MM.1S (cell line): ENCODE results near the gene SUSD4.

Experiments used
- DNase-seq: peaks from one replicate; pipeline ENCODE4 v3.0.0-alpha.2; 2015
- H2AFZ ChIP-seq: fragments of 300-600 bp; sonication (generic); 2 replicates; pipeline ENCODE4 v1.6.0; 2016; ENCODE audit warnings: antibody characterized with exemption, low read length
- H3F3A ChIP-seq: fragments of 300-600 bp; sonication (generic); 2 replicates; pipeline ENCODE4 v1.6.1; 2016; ENCODE audit warnings: mild to moderate bottlenecking, antibody characterized with exemption, low read length, moderate library complexity, mixed read lengths; ENCODE audit not compliant: insufficient read depth
- H3K27ac ChIP-seq: fragments of 300-600 bp; sonication (generic); 2 replicates; pipeline ENCODE4 v1.5.1; 2016; ENCODE audit warnings: mild to moderate bottlenecking, low read length
- H3K27me3 ChIP-seq: fragments of 300-600 bp; sonication (generic); replicated peaks from 2 replicates; pipeline ENCODE4 v1.6.0; 2016; ENCODE audit warnings: low read length; ENCODE audit not compliant: insufficient read depth
- H3K36me3 ChIP-seq: fragments of 300-600 bp; sonication (generic); replicated peaks from 2 replicates; pipeline ENCODE4 v1.6.1; 2016; ENCODE audit warnings: mild to moderate bottlenecking, low read length, mixed read lengths; ENCODE audit not compliant: insufficient read depth
- H3K4me1 ChIP-seq: fragments of 300-600 bp; sonication (generic); 2 replicates; pipeline ENCODE4 v1.6.1; 2016; ENCODE audit warnings: low read length, mixed read lengths
- H3K4me2 ChIP-seq: fragments of 300-600 bp; sonication (generic); 2 replicates; pipeline ENCODE4 v1.6.0; 2016; ENCODE audit warnings: low read depth, low read length
- H3K4me3 ChIP-seq: fragments of 300-600 bp; sonication (generic); 2 replicates; pipeline ENCODE4 v1.5.1; 2016; ENCODE audit warnings: low read length, mixed read lengths
- H3K79me2 ChIP-seq: fragments of 300-600 bp; sonication (generic); 2 replicates; pipeline ENCODE4 v1.6.1; 2016; ENCODE audit warnings: mixed run types, low read length, mixed read lengths
- H3K9ac ChIP-seq: fragments of 300-600 bp; sonication (generic); 2 replicates; pipeline ENCODE4 v1.6.1; 2016; ENCODE audit warnings: low read length, mixed read lengths
- H3K9me2 ChIP-seq: fragments of 300-600 bp; sonication (generic); replicated peaks from 2 replicates; pipeline ENCODE4 v1.6.1; 2016; ENCODE audit warnings: mild to moderate bottlenecking, low read length, mixed read lengths; ENCODE audit not compliant: insufficient read depth
- H3K9me3 ChIP-seq: fragments of 300-600 bp; sonication (generic); replicated peaks from 2 replicates; pipeline ENCODE4 v1.6.1; 2016; ENCODE audit warnings: mild to moderate bottlenecking, low read length, mixed read lengths; ENCODE audit not compliant: insufficient read depth
- H4K20me1 ChIP-seq: fragments of 300-600 bp; sonication (generic); 2 replicates; pipeline ENCODE4 v1.6.1; 2016; ENCODE audit warnings: mild to moderate bottlenecking, low read length, moderate library complexity, mixed read lengths; ENCODE audit not compliant: insufficient read depth
- CTCF ChIP-seq: fragments of 300-600 bp; sonication (generic); IDR thresholded peaks from 2 replicates; pipeline ENCODE4 v1.5.1; 2016; ENCODE audit warnings: antibody characterized with exemption, low read length, mixed read lengths
- EZH2 ChIP-seq: fragments of 300-600 bp; sonication (generic); optimal IDR thresholded peaks from 2 replicates; pipeline ENCODE3; 2017; ENCODE audit warnings: low read depth, mild to moderate bottlenecking, antibody characterized with exemption, low read length, mixed read lengths
- EZH2phosphoT487 ChIP-seq: fragments of 300-600 bp; sonication (generic); IDR thresholded peaks from 2 replicates; pipeline ENCODE4 v1.6.1; 2018; ENCODE audit warnings: antibody characterized with exemption, low read length

Gene SUSD4

GRCh38 chr1:223331929-223332328 is 32.0 kb downstream of the SUSD4 start:
- Histone ChIP-seq H3K9me3 (no peaks in the 10 kb centered on the region), H3K9ac (no peak overlapping the region), H3K27me3 (no peaks in the 10 kb centered on the region), H3K79me2 (no peaks in the 10 kb centered on the region), H3K9me2 (no peaks in the 10 kb centered on the region), H3K36me3 (no peaks in the 10 kb centered on the region), H3K4me3 (no peak overlapping the region), H4K20me1 (no peaks in the 10 kb centered on the region), H3K27ac (no peak overlapping the region), H2AFZ (no peak overlapping the region), H3K4me2 (no peak overlapping the region), H3F3A (no peaks in the 10 kb centered on the region), H3K4me1 (no peaks in the 10 kb centered on the region)
- no peak for TF ChIP-seq CTCF
- TF ChIP-seq EZH2 = no peak
- no peak for TF ChIP-seq EZH2phosphoT487
- DNase-seq = no peak

GRCh38 chr1:223331301-223331700 is 32.7 kb downstream of the SUSD4 start:
- no peaks in the 10 kb centered on the region for H3K27me3 ChIP-seq
- no peaks in the 10 kb centered on the region for H3K4me1 ChIP-seq
- H3K79me2 ChIP-seq = no peaks in the 10 kb centered on the region
- H3F3A ChIP-seq = no peaks in the 10 kb centered on the region
- H3K36me3 ChIP-seq = no peaks in the 10 kb centered on the region
- no peak overlapping the region for H2AFZ ChIP-seq
- no peak for DNase-seq
- no peaks in the 10 kb centered on the region for H3K9me3 ChIP-seq
- no peak overlapping the region for H3K4me2 ChIP-seq
- H3K9me2 ChIP-seq = no peaks in the 10 kb centered on the region
- H4K20me1 ChIP-seq = no peaks in the 10 kb centered on the region
- H3K4me3 ChIP-seq = no peak overlapping the region
- no peak overlapping the region for H3K27ac ChIP-seq
- no peak overlapping the region for H3K9ac ChIP-seq
- no peak for TF ChIP-seq EZH2phosphoT487
- TF ChIP-seq CTCF = no peak
- TF ChIP-seq EZH2 = no peak

- Histone ChIP-seq H2AFZ (no peak overlapping the region), H3K36me3 (no peaks in the 10 kb centered on the region), H3K4me3 (no peak overlapping the region), H3F3A (no peaks in the 10 kb centered on the region), H3K9me3 (no peaks in the 10 kb centered on the region), H3K79me2 (no peaks in the 10 kb centered on the region), H3K4me1 (no peaks in the 10 kb centered on the region), H3K27ac (no peak overlapping the region), H4K20me1 (no peaks in the 10 kb centered on the region), H3K9ac (no peak overlapping the region), H3K27me3 (no peaks in the 10 kb centered on the region), H3K9me2 (no peaks in the 10 kb centered on the region), H3K4me2 (no peak overlapping the region)
- no peak for TF ChIP-seq EZH2phosphoT487
- TF ChIP-seq EZH2 = no peak
- TF ChIP-seq CTCF = no peak
- DNase-seq = no peak
These were observed 33.5 kb downstream of the SUSD4 start for GRCh38 chr1:223330466-223330865.
